ENCODE results near the gene TRERF1. TPM values are rescaled to one million over a fixed set of nuclear protein-coding genes. Genes with fewer than 3 reads are reported as not detected.

The TRERF1 gene
- total RNA-seq, 4 donors from 2014 or later: 2.5 to 8.0 (median 3.4) TPM

GRCh38 chr6:42271834-42272805 is 179.6 kb downstream of the TRERF1 start:
- no peaks in the 10 kb centered on the region for H3K9me3 ChIP-seq
- in situ Hi-C loops (cut with MboI; ENCODE audit: low pct_ligation_motif_present in 1 of 4, low pct_unique_long_range_greater_than_20kb in 1 of 4, low sequenced_read_pairs in 3 of 4) (loop anchor here (25.0 kb wide), 1 partner anchor 265 kb away; no protein-coding TSS in a partner anchor), intact Hi-C loops (cut with DNase I; ENCODE audit: low total_unique reads) (no loop called here)
- no peak for TF ChIP-seq CTCF (IDR thresholded peaks at IDR 0.05)
- no peak for TF ChIP-seq EP300 (IDR thresholded peaks at IDR 0.05; ENCODE audit: low read depth)
- no peak for TF ChIP-seq POLR2AphosphoS5 (IDR thresholded peaks at IDR 0.05)
- TF ChIP-seq POLR2A (IDR thresholded peaks at IDR 0.05): no peak
- WGBS, 2 donors (ENCODE audit: low coverage in 1 of 2): 67 to 72% methylated on average over 5 to 7 of the region's 7 CpGs
- DNase-seq: no peak
- H3K27ac ChIP-seq: no peak overlapping the region
- no peaks in the 10 kb centered on the region for H3K36me3 ChIP-seq
- peaks cover 0 to 11% (median 0%) of the 10 kb centered on the region in 4 donors for H3K4me1 ChIP-seq
- no peak overlapping the region for H3K4me3 ChIP-seq
- no peaks in the 10 kb centered on the region for H3K27me3 ChIP-seq

- H3K36me3 ChIP-seq: no peaks in the 10 kb centered on the region
- H3K27me3 ChIP-seq: no peaks in the 10 kb centered on the region
- in situ Hi-C loops (cut with MboI; ENCODE audit: low pct_ligation_motif_present in 1 of 4, low pct_unique_long_range_greater_than_20kb in 1 of 4, low sequenced_read_pairs in 3 of 4) (loop anchor here (25.0 kb wide), 1 partner anchor 267 kb away; no protein-coding TSS in a partner anchor), intact Hi-C loops (cut with DNase I; ENCODE audit: low total_unique reads) (no loop called here)
- 69 to 70% methylated on average over 3 to 4 of the region's 4 CpGs for WGBS, 2 donors (ENCODE audit: low coverage in 1 of 2)
- no peaks in the 10 kb centered on the region for H3K9me3 ChIP-seq
- H3K4me3 ChIP-seq: no peak overlapping the region
- H3K4me1 ChIP-seq: no peaks in the 10 kb centered on the region
- no peak for TF ChIP-seq POLR2A (IDR thresholded peaks at IDR 0.05)
- no peak for TF ChIP-seq CTCF (IDR thresholded peaks at IDR 0.05)
- no peak overlapping the region for H3K27ac ChIP-seq
- DNase-seq: no peak
Observed at GRCh38 chr6:42269974-42270510, 181.7 kb downstream of the TRERF1 start.

- intact Hi-C loops (cut with DNase I; ENCODE audit: low total_unique reads) (no loop called here), in situ Hi-C loops (cut with MboI; ENCODE audit: low pct_ligation_motif_present in 1 of 4, low pct_unique_long_range_greater_than_20kb in 1 of 4, low sequenced_read_pairs in 3 of 4) (loop anchor here (25.0 kb wide), 1 partner anchor 268 kb away; no protein-coding TSS in a partner anchor)
Observed at GRCh38 chr6:42269553-42269952, 182.2 kb downstream of the TRERF1 start.

GRCh38 chr6:42268835-42269204 is 182.9 kb downstream of the TRERF1 start:
- Histone ChIP-seq H3K36me3 (no peaks in the 10 kb centered on the region), H3K4me3 (no peak overlapping the region), H3K4me1 (peaks cover 0 to 4% (median 0%) of the 10 kb centered on the region in 4 donors), H3K9me3 (no peaks in the 10 kb centered on the region), H3K27me3 (no peaks in the 10 kb centered on the region), H3K27ac (peak overlapping the region in 1 of 4 donors; percentile 23)
- in situ Hi-C loops (cut with MboI; ENCODE audit: low pct_ligation_motif_present in 1 of 4, low pct_unique_long_range_greater_than_20kb in 1 of 4, low sequenced_read_pairs in 3 of 4) (loop anchor here (25.0 kb wide), 1 partner anchor 268 kb away; no protein-coding TSS in a partner anchor), intact Hi-C loops (cut with DNase I; ENCODE audit: low total_unique reads) (no loop called here)
- DNase-seq: no peak
- TF ChIP-seq POLR2A (IDR thresholded peaks at IDR 0.05): no peak
- no peak for TF ChIP-seq CTCF (IDR thresholded peaks at IDR 0.05)
- TF ChIP-seq EP300 (IDR thresholded peaks at IDR 0.05; ENCODE audit: low read depth): no peak
- no peak for TF ChIP-seq POLR2AphosphoS5 (IDR thresholded peaks at IDR 0.05)
- 95% methylated on average over 7 of the region's 7 CpGs; no CpG with 5 or more reads in 1 of the 2 donors for WGBS, 2 donors (ENCODE audit: low coverage in 1 of 2)

More at GRCh38 chr6:42269553-42269952, 182.2 kb downstream of the TRERF1 start:
- Histone ChIP-seq H3K27me3 (no peaks in the 10 kb centered on the region), H3K27ac (peak overlapping the region in 1 of 4 donors; percentile 23), H3K4me1 (no peaks in the 10 kb centered on the region), H3K36me3 (no peaks in the 10 kb centered on the region), H3K4me3 (no peak overlapping the region), H3K9me3 (no peaks in the 10 kb centered on the region)
- 80 to 83% methylated on average over 2 to 6 of the region's 6 CpGs for WGBS, 2 donors (ENCODE audit: low coverage in 1 of 2)
- no peak for TF ChIP-seq POLR2AphosphoS5 (IDR thresholded peaks at IDR 0.05)
- no peak for TF ChIP-seq EP300 (IDR thresholded peaks at IDR 0.05; ENCODE audit: low read depth)
- DNase-seq: peak; percentile 74

All from transverse colon (tissue), 4 donors.